Neural progenitor cell (in vitro differentiated cells): ENCODE results near the gene UBXN6. TPM values are rescaled to one million over a fixed set of nuclear protein-coding genes. Genes with fewer than 3 reads are reported as not detected.
A peak's percentile ranks its signal among the peaks of the same experiment; 100 is the strongest.

ENCODE experiments used
- DNase-seq: peaks from one replicate; pipeline ENCODE4 v3.0.0-alpha.2; 2016; ENCODE audit warnings: low spot score
- H2AFZ ChIP-seq: fragments of 200-600 bp; sonication (generic); replicated peaks from 2 replicates; pipeline ENCODE4 v1.6.1; 2016; ENCODE audit warnings: antibody characterized with exemption
- H3F3A ChIP-seq: fragments of 200-600 bp; sonication (generic); 2 replicates; pipeline ENCODE4 v1.6.1; 2016; ENCODE audit warnings: antibody characterized with exemption, low read depth
- H3K27ac ChIP-seq: fragments of 200-600 bp; sonication (generic); 2 replicates; pipeline ENCODE4 v1.5.1; 2016; ENCODE audit warnings: mild to moderate bottlenecking
- H3K27me3 ChIP-seq: fragments of 200-600 bp; sonication (generic); 2 replicates; pipeline ENCODE4 v1.6.1; 2016; ENCODE audit warnings: mild to moderate bottlenecking, moderate library complexity
- H3K36me3 ChIP-seq: fragments of 200-600 bp; sonication (generic); 2 replicates; pipeline ENCODE4 v1.5.1; 2016
- H3K4me1 ChIP-seq: fragments of 200-600 bp; sonication (generic); 2 replicates; pipeline ENCODE4 v1.6.1; 2016; ENCODE audit warnings: mixed run types
- H3K4me2 ChIP-seq: fragments of 200-600 bp; sonication (generic); 2 replicates; pipeline ENCODE4 v1.6.1; 2016
- H3K4me3 ChIP-seq: fragments of 200-600 bp; sonication (generic); 2 replicates; pipeline ENCODE4 v1.5.1; 2016
- H3K79me2 ChIP-seq: fragments of 200-600 bp; sonication (generic); 2 replicates; pipeline ENCODE4 v1.6.1; 2016; ENCODE audit warnings: low read depth
- H3K9ac ChIP-seq: fragments of 200-600 bp; sonication (generic); 2 replicates; pipeline ENCODE4 v1.6.1; 2016
- H3K9me3 ChIP-seq: fragments of 200-600 bp; sonication (generic); 2 replicates; pipeline ENCODE4 v1.5.1; 2016; ENCODE audit warnings: low read depth
- H4K20me1 ChIP-seq: fragments of 200-600 bp; sonication (generic); 2 replicates; pipeline ENCODE4 v1.6.1; 2016; ENCODE audit warnings: low read depth
- H3K27ac Mint-ChIP-seq: 3 replicates; pipeline ENCODE4 v1.8.0; 2021; ENCODE audit warnings: mixed read lengths
- H3K27me3 Mint-ChIP-seq: 2 replicates; pipeline ENCODE4 v1.8.0; 2022; ENCODE audit warnings: low read depth, mild to moderate bottlenecking, inconsistent platforms, moderate library complexity, mixed read lengths; ENCODE audit not compliant: insufficient read depth
- H3K36me3 Mint-ChIP-seq: 3 replicates; pipeline ENCODE4 v1.8.0; 2021; ENCODE audit warnings: mixed read lengths
- H3K4me1 Mint-ChIP-seq: 3 replicates; pipeline ENCODE4 v1.8.0; 2021; ENCODE audit warnings: mixed read lengths
- H3K4me3 Mint-ChIP-seq: 3 replicates; pipeline ENCODE4 v1.8.0; 2021; ENCODE audit warnings: mild to moderate bottlenecking, moderate library complexity, mixed read lengths
- H3K9me3 Mint-ChIP-seq: 3 replicates; pipeline ENCODE4 v1.8.0; 2020; ENCODE audit warnings: mixed read lengths
- EZH2 ChIP-seq: fragments of 200-600 bp; sonication (generic); IDR thresholded peaks from 2 replicates; pipeline ENCODE4 v1.6.1; 2017; ENCODE audit warnings: antibody characterized with exemption, mild to moderate bottlenecking, moderate library complexity
- EZH2phosphoT487 ChIP-seq: fragments of 200-600 bp; sonication (generic); IDR thresholded peaks from 2 replicates; pipeline ENCODE4 v1.6.1; 2017; ENCODE audit warnings: antibody characterized with exemption
- total RNA-seq: library from RNA; depleted of rRNA; stranded (reverse); fragments of >200 nt; gene quantifications from 2 replicates; pipeline ENCODE4 v1.2.3, GENCODE V29; 2015; ENCODE audit warnings: low replicate concordance
- TF ChIP-seq, protein P1 (sequence below): fragments of 200-600 bp; sonication (generic); IDR thresholded peaks from 2 replicates; pipeline ENCODE4 v1.5.1; 2017; ENCODE audit warnings: antibody characterized with exemption, mild to moderate bottlenecking

The UBXN6 gene
- total RNA-seq, 1 donor from 2014 or later: 24.9 TPM

DNA sequence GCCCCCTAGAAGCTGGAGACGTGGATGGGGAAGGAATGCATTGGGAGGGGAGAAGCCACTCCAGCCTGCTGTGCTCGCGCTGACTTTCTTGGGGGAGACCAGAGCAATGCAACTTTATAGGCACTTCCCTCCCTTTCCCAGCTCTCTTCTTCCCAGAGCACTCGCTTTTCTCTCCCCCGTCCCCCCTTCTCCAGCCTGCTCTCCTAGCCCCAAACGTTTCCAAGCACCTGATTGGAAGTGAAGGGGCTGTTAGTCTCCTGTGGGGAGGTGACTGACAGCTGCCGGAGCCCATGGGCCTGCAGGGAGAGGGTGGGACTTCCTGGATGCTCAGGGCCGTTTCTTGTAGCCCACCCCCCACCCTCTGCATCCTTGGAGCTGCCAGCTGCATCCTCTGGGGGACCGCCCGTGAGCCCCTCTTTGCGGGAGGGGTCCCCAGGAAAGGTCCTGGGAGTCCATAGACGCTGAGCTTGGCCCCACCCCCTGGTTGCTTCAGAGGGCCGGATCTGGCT lies 17.0 kb upstream of the UBXN6 start:
- H3K9me3 ChIP-seq: no peaks in the 10 kb centered on the region
- peak overlapping the region; percentile 93 for H3K4me3 Mint-ChIP-seq
- peak overlapping the region; percentile 34 for H3K9ac ChIP-seq
- H3K36me3 ChIP-seq: no peaks in the 10 kb centered on the region
- H3K4me2 ChIP-seq: peak overlapping the region; percentile 84
- H3K9me3 Mint-ChIP-seq: no peaks in the 10 kb centered on the region
- no peak overlapping the region for H2AFZ ChIP-seq
- peaks cover 11% of the 10 kb centered on the region for H3K4me1 Mint-ChIP-seq
- H3K27ac ChIP-seq: peak overlapping the region; percentile 36
- H3K27ac Mint-ChIP-seq: peak overlapping the region; percentile 69
- DNase-seq: peak; percentile 93
- H3K27me3 ChIP-seq: no peaks in the 10 kb centered on the region
- H3K4me3 ChIP-seq: peak overlapping the region; percentile 100
- peaks cover 5% of the 10 kb centered on the region for H3K4me1 ChIP-seq
- H3K27me3 Mint-ChIP-seq: peaks cover 3% of the 10 kb centered on the region
- TF ChIP-seq, protein P1, sequence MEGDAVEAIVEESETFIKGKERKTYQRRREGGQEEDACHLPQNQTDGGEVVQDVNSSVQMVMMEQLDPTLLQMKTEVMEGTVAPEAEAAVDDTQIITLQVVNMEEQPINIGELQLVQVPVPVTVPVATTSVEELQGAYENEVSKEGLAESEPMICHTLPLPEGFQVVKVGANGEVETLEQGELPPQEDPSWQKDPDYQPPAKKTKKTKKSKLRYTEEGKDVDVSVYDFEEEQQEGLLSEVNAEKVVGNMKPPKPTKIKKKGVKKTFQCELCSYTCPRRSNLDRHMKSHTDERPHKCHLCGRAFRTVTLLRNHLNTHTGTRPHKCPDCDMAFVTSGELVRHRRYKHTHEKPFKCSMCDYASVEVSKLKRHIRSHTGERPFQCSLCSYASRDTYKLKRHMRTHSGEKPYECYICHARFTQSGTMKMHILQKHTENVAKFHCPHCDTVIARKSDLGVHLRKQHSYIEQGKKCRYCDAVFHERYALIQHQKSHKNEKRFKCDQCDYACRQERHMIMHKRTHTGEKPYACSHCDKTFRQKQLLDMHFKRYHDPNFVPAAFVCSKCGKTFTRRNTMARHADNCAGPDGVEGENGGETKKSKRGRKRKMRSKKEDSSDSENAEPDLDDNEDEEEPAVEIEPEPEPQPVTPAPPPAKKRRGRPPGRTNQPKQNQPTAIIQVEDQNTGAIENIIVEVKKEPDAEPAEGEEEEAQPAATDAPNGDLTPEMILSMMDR: no peak
- no peak for TF ChIP-seq EZH2phosphoT487
- no peak for TF ChIP-seq EZH2
- H3K79me2 ChIP-seq: peaks cover 71% of the 10 kb centered on the region
- peaks cover 42% of the 10 kb centered on the region for H4K20me1 ChIP-seq
- H3K36me3 Mint-ChIP-seq: peaks cover 8% of the 10 kb centered on the region
- H3F3A ChIP-seq: peaks cover 10% of the 10 kb centered on the region

- Histone ChIP-seq H3K9me3 (no peaks in the 10 kb centered on the region), H3K4me1 (peaks cover 5% of the 10 kb centered on the region), H3F3A (peaks cover 10% of the 10 kb centered on the region), H4K20me1 (peaks cover 40% of the 10 kb centered on the region), H3K79me2 (peaks cover 66% of the 10 kb centered on the region), H3K36me3 (no peaks in the 10 kb centered on the region), H3K4me2 (peak overlapping the region; percentile 84), H3K27ac (peak overlapping the region; percentile 36), H2AFZ (no peak overlapping the region), H3K9ac (peak overlapping the region; percentile 34), H3K4me3 (peak overlapping the region; percentile 100), H3K27me3 (no peaks in the 10 kb centered on the region)
- H3K9me3 Mint-ChIP-seq: no peaks in the 10 kb centered on the region
- H3K27ac Mint-ChIP-seq: peak overlapping the region; percentile 69
- peak overlapping the region; percentile 93 for H3K4me3 Mint-ChIP-seq
- DNase-seq: peak; percentile 65
- TF ChIP-seq, protein P1: no peak
- TF ChIP-seq EZH2: no peak
- TF ChIP-seq EZH2phosphoT487: no peak
- H3K36me3 Mint-ChIP-seq: peaks cover 8% of the 10 kb centered on the region
- peaks cover 11% of the 10 kb centered on the region for H3K4me1 Mint-ChIP-seq
- peaks cover 5% of the 10 kb centered on the region for H3K27me3 Mint-ChIP-seq
Observed at GRCh38 chr19:4473763-4474513, 16.3 kb upstream of the UBXN6 start.

- H3K79me2 ChIP-seq: peaks cover 59% of the 10 kb centered on the region
Observed at GRCh38 chr19:4473011-4473762, 15.6 kb upstream of the UBXN6 start.

More at GRCh38 chr19:4473011-4473762, 15.6 kb upstream of the UBXN6 start:
- peak; percentile 24 for DNase-seq
- H3K36me3 Mint-ChIP-seq: peaks cover 8% of the 10 kb centered on the region
- H3K9me3 ChIP-seq: no peaks in the 10 kb centered on the region
- peaks cover 37% of the 10 kb centered on the region for H4K20me1 ChIP-seq
- H3K27me3 ChIP-seq: no peaks in the 10 kb centered on the region
- H3F3A ChIP-seq: peaks cover 10% of the 10 kb centered on the region
- no peak overlapping the region for H3K27ac ChIP-seq
- H3K4me3 ChIP-seq: peak overlapping the region; percentile 100
- peaks cover 5% of the 10 kb centered on the region for H3K4me1 ChIP-seq
- H3K4me2 ChIP-seq: peak overlapping the region; percentile 84
- H3K4me1 Mint-ChIP-seq: peaks cover 11% of the 10 kb centered on the region
- no peak overlapping the region for H2AFZ ChIP-seq
- peak overlapping the region; percentile 93 for H3K4me3 Mint-ChIP-seq
- H3K27me3 Mint-ChIP-seq: peaks cover 5% of the 10 kb centered on the region
- no peaks in the 10 kb centered on the region for H3K9me3 Mint-ChIP-seq
- H3K36me3 ChIP-seq: no peaks in the 10 kb centered on the region
- TF ChIP-seq, protein P1: no peak
- no peak for TF ChIP-seq EZH2phosphoT487
- H3K9ac ChIP-seq: peak overlapping the region; percentile 89
- H3K27ac Mint-ChIP-seq: peak overlapping the region; percentile 37
